Tongue (tissue), 2 donors: ENCODE measurements around the gene NNAT. TPM values are rescaled to one million over a fixed set of nuclear protein-coding genes. Genes with fewer than 3 reads are reported as not detected.
"Not testable (repeated sequence)": the region's sequence is repeated elsewhere in the genome, so short reads cannot be mapped to it uniquely, and the experiment has no call there.

Source experiments
- DNase-seq: peaks from one replicate; pipeline ENCODE4 v3.0.0-alpha.2; 2015
- total RNA-seq: library from RNA; depleted of rRNA; stranded (reverse); fragments of >200 nt; gene quantifications from one replicate; pipeline ENCODE4 v1.2.3, GENCODE V29; 2014

Gene NNAT
- 24.1 TPM for total RNA-seq

GRCh38 chr20:37521061-37521771 lies at the start of gene NNAT:
TSS of gene NNAT (plus strand) at chr20:37521250. CDS start at chr20:37521332, 82 bp downstream.
- DNase-seq = peak; percentile 87

- DNase-seq = peak; percentile 50
Observed at GRCh38 chr20:37471741-37472235, 49.3 kb upstream of the NNAT start.

GRCh38 chr20:37472435-37472834 lies 48.6 kb upstream of the NNAT start:
- DNase-seq = not testable (repeated sequence)

- peak; percentile 69 for DNase-seq
Observed at GRCh38 chr20:37473249-37474000, 47.6 kb upstream of the NNAT start.

- DNase-seq = no peak
Observed at GRCh38 chr20:37474386-37474785, 46.7 kb upstream of the NNAT start.

GRCh38 chr20:37475252-37475651 lies 45.8 kb upstream of the NNAT start:
- DNase-seq = no peak

GRCh38 chr20:37477041-37477440 lies 44.0 kb upstream of the NNAT start:
- no peak for DNase-seq

GRCh38 chr20:37479266-37479665 lies 41.8 kb upstream of the NNAT start:
- DNase-seq = no peak

- DNase-seq = no peak
Observed at GRCh38 chr20:37479925-37480691, 40.9 kb upstream of the NNAT start.

- DNase-seq = no peak
Observed at GRCh38 chr20:37480919-37481318, 40.1 kb upstream of the NNAT start.

- DNase-seq = no peak
Observed at GRCh38 chr20:37481610-37482009, 39.4 kb upstream of the NNAT start.

GRCh38 chr20:37484331-37484730 lies 36.7 kb upstream of the NNAT start:
- no peak for DNase-seq

- not testable (repeated sequence) for DNase-seq
Observed at GRCh38 chr20:37486209-37486608, 34.8 kb upstream of the NNAT start.

GRCh38 chr20:37490663-37491350 lies 30.2 kb upstream of the NNAT start:
- no peak for DNase-seq

- DNase-seq = no peak
Observed at GRCh38 chr20:37492096-37492625, 28.9 kb upstream of the NNAT start.

- no peak for DNase-seq
Observed at GRCh38 chr20:37492945-37493344, 28.1 kb upstream of the NNAT start.

- no peak for DNase-seq
Observed at GRCh38 chr20:37494301-37494700, 26.7 kb upstream of the NNAT start.

- DNase-seq = no peak
Observed at GRCh38 chr20:37494796-37495195, 26.3 kb upstream of the NNAT start.

GRCh38 chr20:37498066-37498665 lies 22.9 kb upstream of the NNAT start:
- no peak for DNase-seq

- DNase-seq = no peak
Observed at GRCh38 chr20:37500311-37500710, 20.7 kb upstream of the NNAT start.

GRCh38 chr20:37501940-37502339 lies 19.1 kb upstream of the NNAT start:
- DNase-seq = no peak
